ENCODE data around the gene HSPA4.
"Not testable (repeated sequence)": the region's sequence is repeated elsewhere in the genome, so short reads cannot be mapped to it uniquely, and the experiment has no call there.

HSPA4 gene

GRCh38 chr5:133081703-133082102, 29.9 kb downstream of the HSPA4 start:
- Histone ChIP-seq H3K36me3 (replicated peaks; ENCODE audit: insufficient read depth, low read length) (0 out of 2 replicates have a peak, but pooled peaks cover 3% of the 10 kb centered on the region), H3K9me2 (replicated peaks; ENCODE audit: insufficient read depth, low read length) (no peaks in the 10 kb centered on the region), H3K4me1 (ENCODE audit: low read length) (no peaks in the 10 kb centered on the region), H3K27ac (ENCODE audit: low read length) (no peak overlapping the region), H3K4me3 (ENCODE audit: low read length) (no peak overlapping the region), H3K9ac (ENCODE audit: low read length) (no peak overlapping the region), H3K4me2 (ENCODE audit: low read depth, low read length) (no peak overlapping the region), H3F3A (ENCODE audit: insufficient read depth, low read length) (no peaks in the 10 kb centered on the region), H2AFZ (ENCODE audit: low read length) (no peak overlapping the region), H3K79me2 (ENCODE audit: low read length) (peaks cover 76% of the 10 kb centered on the region), H3K9me3 (replicated peaks; ENCODE audit: insufficient read depth, low read length) (no peaks in the 10 kb centered on the region), H4K20me1 (ENCODE audit: insufficient read depth, low read length) (no peaks in the 10 kb centered on the region), H3K27me3 (replicated peaks; ENCODE audit: insufficient read depth, low read length) (no peaks in the 10 kb centered on the region)
- no peak for DNase-seq
- TF ChIP-seq CTCF (IDR thresholded peaks at IDR 0.05; ENCODE audit: low read length) (no peak), EZH2phosphoT487 (IDR thresholded peaks at IDR 0.05; ENCODE audit: low read length) (no peak), EZH2 (optimal IDR thresholded peaks at IDR 0.05; ENCODE audit: low read depth, low read length) (no peak)

GRCh38 chr5:133082128-133082527, 30.3 kb downstream of the HSPA4 start:
- no peak for TF ChIP-seq CTCF (IDR thresholded peaks at IDR 0.05; ENCODE audit: low read length)
- no peak for TF ChIP-seq EZH2 (optimal IDR thresholded peaks at IDR 0.05; ENCODE audit: low read depth, low read length)
- no peak for TF ChIP-seq EZH2phosphoT487 (IDR thresholded peaks at IDR 0.05; ENCODE audit: low read length)
- Histone ChIP-seq H3K9me2 (replicated peaks; ENCODE audit: insufficient read depth, low read length) (no peaks in the 10 kb centered on the region), H3F3A (ENCODE audit: insufficient read depth, low read length) (no peaks in the 10 kb centered on the region), H3K27me3 (replicated peaks; ENCODE audit: insufficient read depth, low read length) (no peaks in the 10 kb centered on the region), H3K9ac (ENCODE audit: low read length) (no peak overlapping the region), H3K27ac (ENCODE audit: low read length) (no peak overlapping the region), H3K36me3 (replicated peaks; ENCODE audit: insufficient read depth, low read length) (no peaks in the 10 kb centered on the region), H2AFZ (ENCODE audit: low read length) (no peak overlapping the region), H3K4me2 (ENCODE audit: low read depth, low read length) (no peak overlapping the region), H4K20me1 (ENCODE audit: insufficient read depth, low read length) (no peaks in the 10 kb centered on the region), H3K9me3 (replicated peaks; ENCODE audit: insufficient read depth, low read length) (no peaks in the 10 kb centered on the region), H3K79me2 (ENCODE audit: low read length) (peaks cover 72% of the 10 kb centered on the region), H3K4me3 (ENCODE audit: low read length) (no peak overlapping the region), H3K4me1 (ENCODE audit: low read length) (no peaks in the 10 kb centered on the region)
- DNase-seq, result no peak

- no peak overlapping the region for H3K27ac ChIP-seq (ENCODE audit: low read length)
- no peak overlapping the region for H3K4me3 ChIP-seq (ENCODE audit: low read length)
- H3F3A ChIP-seq (ENCODE audit: insufficient read depth, low read length), result no peaks in the 10 kb centered on the region
- TF ChIP-seq EZH2 (optimal IDR thresholded peaks at IDR 0.05; ENCODE audit: low read depth, low read length), result no peak
- TF ChIP-seq EZH2phosphoT487 (IDR thresholded peaks at IDR 0.05; ENCODE audit: low read length), result no peak
- no peak for TF ChIP-seq CTCF (IDR thresholded peaks at IDR 0.05; ENCODE audit: low read length)
- H3K27me3 ChIP-seq (replicated peaks; ENCODE audit: insufficient read depth, low read length), result no peaks in the 10 kb centered on the region
- peaks cover 56% of the 10 kb centered on the region for H3K79me2 ChIP-seq (ENCODE audit: low read length)
- no peaks in the 10 kb centered on the region for H3K9me3 ChIP-seq (replicated peaks; ENCODE audit: insufficient read depth, low read length)
- H2AFZ ChIP-seq (ENCODE audit: low read length), result no peak overlapping the region
- H4K20me1 ChIP-seq (ENCODE audit: insufficient read depth, low read length), result no peaks in the 10 kb centered on the region
- no peak overlapping the region for H3K4me2 ChIP-seq (ENCODE audit: low read depth, low read length)
- H3K36me3 ChIP-seq (replicated peaks; ENCODE audit: insufficient read depth, low read length), result peaks cover 8% of the 10 kb centered on the region
- DNase-seq, result no peak
- H3K4me1 ChIP-seq (ENCODE audit: low read length), result no peaks in the 10 kb centered on the region
- H3K9me2 ChIP-seq (replicated peaks; ENCODE audit: insufficient read depth, low read length), result no peaks in the 10 kb centered on the region
- no peak overlapping the region for H3K9ac ChIP-seq (ENCODE audit: low read length)
These were observed 32.1 kb downstream of the HSPA4 start for GRCh38 chr5:133083901-133084300.

GRCh38 chr5:133085171-133085570, 33.4 kb downstream of the HSPA4 start:
- H3K27ac ChIP-seq (ENCODE audit: low read length); H2AFZ ChIP-seq (ENCODE audit: low read length); H3K9me2 ChIP-seq (replicated peaks; ENCODE audit: insufficient read depth, low read length); H3F3A ChIP-seq (ENCODE audit: insufficient read depth, low read length); H3K9me3 ChIP-seq (replicated peaks; ENCODE audit: insufficient read depth, low read length); H3K4me3 ChIP-seq (ENCODE audit: low read length); H4K20me1 ChIP-seq (ENCODE audit: insufficient read depth, low read length); H3K4me1 ChIP-seq (ENCODE audit: low read length); DNase-seq; H3K27me3 ChIP-seq (replicated peaks; ENCODE audit: insufficient read depth, low read length); H3K9ac ChIP-seq (ENCODE audit: low read length); H3K4me2 ChIP-seq (ENCODE audit: low read depth, low read length): not testable (repeated sequence)
- Histone ChIP-seq H3K79me2 (ENCODE audit: low read length) (peaks cover 43% of the 10 kb centered on the region), H3K36me3 (replicated peaks; ENCODE audit: insufficient read depth, low read length) (peaks cover 15% of the 10 kb centered on the region)

Data from MM.1S (cell line).